ENCODE results near the gene SIT1. TPM values are rescaled to one million over a fixed set of nuclear protein-coding genes. Genes with fewer than 3 reads are reported as not detected.

SIT1 gene
- total and polyA plus RNA-seq, 4 donors = 0.87 to 3.8 (median 1.4) TPM

GRCh38 chr9:35603506-35603985 lies 47.2 kb downstream of the SIT1 start:
- H3K27ac ChIP-seq (ENCODE audit: low read depth in 1 of 2, low read length in 1 of 2) = peak overlapping the region; percentile 76 to 89
- 3% methylated on average over 18 of the region's 18 CpGs for WGBS, 2 donors
- no peak for ATAC-seq (ENCODE audit: insufficient read depth, low FRiP score)
- no peak for TF ChIP-seq CTCF (IDR thresholded peaks at IDR 0.05; ENCODE audit: control extremely low read depth, extremely low read depth)
- no peaks in the 10 kb centered on the region for H3K27me3 ChIP-seq (ENCODE audit: control insufficient read depth in 3 of 3, insufficient read depth in 3 of 3, low read length in 2 of 3)
- H3K36me3 ChIP-seq (ENCODE audit: control insufficient read depth in 4 of 4, insufficient read depth in 4 of 4, low read length in 4 of 4) = peaks cover 0 to 13% (median 4%) of the 10 kb centered on the region in 4 donors
- H3K4me1 ChIP-seq (ENCODE audit: control insufficient read depth in 5 of 5, insufficient read depth in 5 of 5, low read length in 5 of 5) = peaks cover 0 to 29% (median 10%) of the 10 kb centered on the region in 5 donors
- no peaks in the 10 kb centered on the region for H3K9me3 ChIP-seq (ENCODE audit: control insufficient read depth in 4 of 4, insufficient read depth in 3 of 4, low read length in 3 of 4)
- DNase-seq = peak; percentile 79 to 91 (median 86)
- no peak overlapping the region for H3K4me3 ChIP-seq
- H3K9ac ChIP-seq (ENCODE audit: insufficient read depth in 1 of 2, low read length in 2 of 2) = peak overlapping the region in 1 of 2 donors; percentile 79

GRCh38 chr9:35599763-35600604 lies 50.7 kb downstream of the SIT1 start:
- DNase-seq = no peak
- no peak for ATAC-seq (ENCODE audit: insufficient read depth, low FRiP score)
- H3K4me1 ChIP-seq (ENCODE audit: control insufficient read depth in 5 of 5, insufficient read depth in 5 of 5, low read length in 5 of 5) = peaks cover 0 to 16% (median 1%) of the 10 kb centered on the region in 5 donors
- no peaks in the 10 kb centered on the region for H3K9me3 ChIP-seq (ENCODE audit: control insufficient read depth in 4 of 4, insufficient read depth in 3 of 4, low read length in 3 of 4)
- WGBS, 2 donors = 78 to 85% methylated on average over 14 of the region's 14 CpGs
- H3K4me3 ChIP-seq = no peak overlapping the region
- H3K36me3 ChIP-seq (ENCODE audit: control insufficient read depth in 4 of 4, insufficient read depth in 4 of 4, low read length in 4 of 4) = no peaks in the 10 kb centered on the region
- H3K27me3 ChIP-seq (ENCODE audit: control insufficient read depth in 3 of 3, insufficient read depth in 3 of 3, low read length in 2 of 3) = no peaks in the 10 kb centered on the region
- no peak overlapping the region for H3K27ac ChIP-seq (ENCODE audit: low read depth in 1 of 2, low read length in 1 of 2)
- TF ChIP-seq CTCF (IDR thresholded peaks at IDR 0.05; ENCODE audit: control extremely low read depth, extremely low read depth) = no peak
- H3K9ac ChIP-seq (ENCODE audit: insufficient read depth in 1 of 2, low read length in 2 of 2) = no peak overlapping the region

Small RNA genes lying within 50 kb of the gene (small RNA-seq; reads per million reads assigned to genes)
- 0.08 reads per million for gene MIR4667 (ENCODE audit: low replicate concordance)
- not detected for gene RMRP (ENCODE audit: low replicate concordance)
- not detected for gene RN7SL22P (ENCODE audit: low replicate concordance)

Other genes with a start within 250 kb of the SIT1 start
- gene RUSC2, start 160.8 kb downstream of the SIT1 start, total RNA-seq = 10 to 100 TPM; 12.2 to 25.7 TPM
- 10 to 100 TPM; 12.8 to 16.6 TPM for gene RUSC2, start 160.8 kb downstream of the SIT1 start, polyA plus RNA-seq
- 10 to 100 TPM; 13.7 to 46.9 TPM for gene TESK1, start 45.7 kb downstream of the SIT1 start, total RNA-seq
- 10 to 100 TPM; 20.8 to 40.1 TPM for gene TESK1, start 45.7 kb downstream of the SIT1 start, polyA plus RNA-seq
- 1 to 10 TPM; 5.2 to 6.6 TPM for gene CD72, start 32.5 kb downstream of the SIT1 start, total RNA-seq
- gene CD72, start 32.5 kb downstream of the SIT1 start, polyA plus RNA-seq = 10 to 100 TPM in 1 of 2 donors, 1 to 10 TPM in 1; 3.1 to 10.6 TPM
- over 10,000 TPM; 30,229 to 39,735 TPM for gene RMRP, start 7.1 kb upstream of the SIT1 start, total RNA-seq
- gene RMRP, start 7.1 kb upstream of the SIT1 start, polyA plus RNA-seq = 100 to 1,000 TPM in 1 of 2 donors, 10 to 100 TPM in 1; 44.8 to 325 TPM
- gene CCDC107, start 7.4 kb upstream of the SIT1 start, total RNA-seq = 10 to 100 TPM in 1 of 2 donors, 1 to 10 TPM in 1; 9.9 to 32.8 TPM
- gene CCDC107, start 7.4 kb upstream of the SIT1 start, polyA plus RNA-seq = 10 to 100 TPM; 29.2 to 53.9 TPM
- gene ARHGEF39, start 14.3 kb upstream of the SIT1 start, total RNA-seq = 1 to 10 TPM; 1.3 TPM
- 1 to 10 TPM in 1 of 2 donors, under 1 TPM in 1; 0.47 to 1.4 TPM for gene ARHGEF39, start 14.3 kb upstream of the SIT1 start, polyA plus RNA-seq
- gene CA9, start 23.0 kb upstream of the SIT1 start, total RNA-seq = 1 to 10 TPM in 1 of 2 donors, under 1 TPM in 1; 0.88 to 1.6 TPM
- 1 to 10 TPM; 1.1 to 2.4 TPM for gene CA9, start 23.0 kb upstream of the SIT1 start, polyA plus RNA-seq
- gene TPM2, start 39.0 kb upstream of the SIT1 start, total RNA-seq = 100 to 1,000 TPM in 1 of 2 donors, 10 to 100 TPM in 1; 96.0 to 229 TPM
- 100 to 1,000 TPM; 189 to 494 TPM for gene TPM2, start 39.0 kb upstream of the SIT1 start, polyA plus RNA-seq
- gene TLN1, start 81.3 kb upstream of the SIT1 start, total RNA-seq = 100 to 1,000 TPM; 206 to 501 TPM
- 100 to 1,000 TPM in 1 of 2 donors, 10 to 100 TPM in 1; 71.5 to 319 TPM for gene TLN1, start 81.3 kb upstream of the SIT1 start, polyA plus RNA-seq
- gene CREB3, start 81.7 kb upstream of the SIT1 start, total RNA-seq = 10 to 100 TPM; 25.1 to 43.3 TPM
- 10 to 100 TPM; 38.7 to 39.0 TPM for gene CREB3, start 81.7 kb upstream of the SIT1 start, polyA plus RNA-seq
- 10 to 100 TPM; 42.4 to 78.7 TPM for gene GBA2, start 98.3 kb upstream of the SIT1 start, total RNA-seq
- 10 to 100 TPM; 44.2 to 48.2 TPM for gene GBA2, start 98.3 kb upstream of the SIT1 start, polyA plus RNA-seq
- 10 to 100 TPM; 13.0 to 33.2 TPM for gene RGP1, start 98.4 kb upstream of the SIT1 start, total RNA-seq
- 10 to 100 TPM; 11.7 to 12.9 TPM for gene RGP1, start 98.4 kb upstream of the SIT1 start, polyA plus RNA-seq
- gene MSMP, start 103.3 kb upstream of the SIT1 start, total RNA-seq = 1 to 10 TPM in 1 of 2 donors, not detected in 1; 1.6 TPM
- gene MSMP, start 103.3 kb upstream of the SIT1 start, polyA plus RNA-seq = 1 to 10 TPM in 1 of 2 donors, under 1 TPM in 1; 0.62 to 1.2 TPM
- gene NPR2, start 140.7 kb upstream of the SIT1 start, total RNA-seq = 10 to 100 TPM; 16.0 to 16.1 TPM
- gene NPR2, start 140.7 kb upstream of the SIT1 start, polyA plus RNA-seq = 10 to 100 TPM in 1 of 2 donors, 1 to 10 TPM in 1; 6.2 to 11.1 TPM
- 10 to 100 TPM; 11.1 to 20.6 TPM for gene SPAG8, start 161.3 kb upstream of the SIT1 start, total RNA-seq
- gene SPAG8, start 161.3 kb upstream of the SIT1 start, polyA plus RNA-seq = 1 to 10 TPM; 5.8 to 6.9 TPM
- gene HINT2, start 164.1 kb upstream of the SIT1 start, total RNA-seq = 10 to 100 TPM; 19.9 to 64.9 TPM
- 100 to 1,000 TPM in 1 of 2 donors, 10 to 100 TPM in 1; 52.6 to 112 TPM for gene HINT2, start 164.1 kb upstream of the SIT1 start, polyA plus RNA-seq
- under 1 TPM; 0.14 to 0.25 TPM for gene FAM221B, start 177.8 kb upstream of the SIT1 start, total RNA-seq
- under 1 TPM; 0.10 to 0.13 TPM for gene FAM221B, start 177.8 kb upstream of the SIT1 start, polyA plus RNA-seq
- 10 to 100 TPM; 11.6 to 13.1 TPM for gene TMEM8B, start 178.3 kb upstream of the SIT1 start, total RNA-seq
- 1 to 10 TPM; 6.3 to 6.6 TPM for gene TMEM8B, start 178.3 kb upstream of the SIT1 start, polyA plus RNA-seq
- gene OR13J1, start 219.5 kb upstream of the SIT1 start, total RNA-seq = not detected
- not detected for gene OR13J1, start 219.5 kb upstream of the SIT1 start, polyA plus RNA-seq

All from lung (tissue), 13 donors.